GM12878 (cell line): ENCODE results near the gene ZBTB7B. TPM values are rescaled to one million over a fixed set of nuclear protein-coding genes. Genes with fewer than 3 reads are reported as not detected.

Source experiments
- ATF3 ChIP-seq: IDR thresholded peaks from 2 replicates; pipeline ENCODE4 v1.6.1; 2011; ENCODE audit warnings: low read depth, mild to moderate bottlenecking, low read length, moderate library complexity, borderline replicate concordance; ENCODE audit errors: extremely low read depth
- BCL3 ChIP-seq: IDR thresholded peaks from 2 replicates; pipeline ENCODE4 v1.6.1; 2011; ENCODE audit warnings: borderline replicate concordance, low read depth, mild to moderate bottlenecking, moderate library complexity, low read length; ENCODE audit not compliant: insufficient read depth, poor library complexity, severe bottlenecking
- BHLHE40 ChIP-seq, 2 experiments: fragments of 450-650 bp in 1 of 2; IDR thresholded peaks; 2 replicates each; pipeline ENCODE4 v1.6.1; 2011 to 2017; ENCODE audit warnings: low read depth in 2 of 2, borderline replicate concordance in 1 of 2, improper control_type of control experiment in 1 of 2, low read length in 1 of 2, mild to moderate bottlenecking in 1 of 2
- BMI1 ChIP-seq: fragments of 450-650 bp; IDR thresholded peaks from 2 replicates; pipeline ENCODE4 v1.6.1; 2016; ENCODE audit warnings: mild to moderate bottlenecking, moderate library complexity, borderline replicate concordance
- CEBPB ChIP-seq, 2 experiments: fragments of 150-350 bp in 1 of 2; IDR thresholded peaks; 2 replicates each; pipeline ENCODE4 v1.6.1; 2012 to 2014; ENCODE audit warnings: low read depth in 2 of 2, low read length in 2 of 2, borderline replicate concordance in 1 of 2, inconsistent platforms in 1 of 2
- CHD1 ChIP-seq: IDR thresholded peaks from 2 replicates; pipeline ENCODE4 v1.6.1; 2012; ENCODE audit warnings: low read depth, low read length, improper control_type of control experiment
- CHD2 ChIP-seq: IDR thresholded peaks from 2 replicates; pipeline ENCODE4 v1.6.1; 2011; ENCODE audit warnings: low read depth, low read length, improper control_type of control experiment, borderline replicate concordance
- DPF2 ChIP-seq: fragments of 450-650 bp; IDR thresholded peaks from 2 replicates; pipeline ENCODE4 v1.6.1; 2017; ENCODE audit warnings: mild to moderate bottlenecking
- E2F4 ChIP-seq: IDR thresholded peaks from 2 replicates; pipeline ENCODE4 v1.6.1; 2012; ENCODE audit warnings: low read depth, low read length, improper control_type of control experiment
- ETV6 ChIP-seq, 2 experiments: fragments of 450-650 bp in 1 of 2; IDR thresholded peaks in 1 of 2; conservative IDR thresholded peaks in 1 of 2; 2 replicates each; pipeline ENCODE4 v1.6.1; 2014; ENCODE audit warnings: antibody characterized with exemption in 1 of 2, borderline replicate concordance in 1 of 2, low read depth in 1 of 2, mild to moderate bottlenecking in 1 of 2, moderate library complexity in 1 of 2
- HDAC6 ChIP-seq: fragments of 200-600 bp; sonication (generic); IDR thresholded peaks from one replicate; pipeline ENCODE4 v1.8.0; 2017; ENCODE audit warnings: antibody characterized with exemption; ENCODE audit not compliant: unreplicated experiment
- IRF3 ChIP-seq: fragments of 450-650 bp; IDR thresholded peaks from 2 replicates; pipeline ENCODE4 v1.6.1; 2014; ENCODE audit warnings: mild to moderate bottlenecking
- NFXL1 ChIP-seq: fragments of 450-650 bp; IDR thresholded peaks from 2 replicates; pipeline ENCODE4 v1.6.1; 2017; ENCODE audit warnings: antibody characterized with exemption, mild to moderate bottlenecking, borderline replicate concordance
- NFYA ChIP-seq: IDR thresholded peaks from 2 replicates; pipeline ENCODE4 v1.6.1; 2011; ENCODE audit warnings: low read depth, mild to moderate bottlenecking, low read length, improper control_type of control experiment, borderline replicate concordance
- NRF1 ChIP-seq: conservative IDR thresholded peaks from 2 replicates; pipeline ENCODE4 v1.6.1; 2011; ENCODE audit warnings: mild to moderate bottlenecking, low read depth, low read length, improper control_type of control experiment
- PBX3 ChIP-seq: IDR thresholded peaks from 2 replicates; pipeline ENCODE4 v1.6.1; 2011; ENCODE audit warnings: mild to moderate bottlenecking, low read depth, low read length, moderate library complexity; ENCODE audit not compliant: insufficient replicate concordance
- PML ChIP-seq: IDR thresholded peaks from 2 replicates; pipeline ENCODE4 v1.6.1; 2012; ENCODE audit warnings: low read length, inconsistent platforms
- POLR2AphosphoS5 ChIP-seq: IDR thresholded peaks from 2 replicates; pipeline ENCODE4 v1.6.1; 2011; ENCODE audit warnings: mild to moderate bottlenecking, low read length, inconsistent platforms
- SUPT20H ChIP-seq: IDR thresholded peaks from 2 replicates; pipeline ENCODE4 v1.6.1; 2011; ENCODE audit warnings: low read depth, mild to moderate bottlenecking, low read length, moderate library complexity, borderline replicate concordance; ENCODE audit not compliant: control insufficient read depth
- ZNF274 ChIP-seq: IDR thresholded peaks from one replicate; pipeline ENCODE4 v1.8.0; 2011; ENCODE audit not compliant: insufficient read length, insufficient read depth
- polyA plus RNA-seq, 11 experiments: library from polyadenylated mRNA; depleted of rRNA in 4 of 11; unstranded in 6 of 11; stranded (reverse) in 5 of 11; fragments of >200 nt; fragmentation: Nextera tagmentation in 4 of 11; fragmentation: Illumina TruSeq in 1 of 11; extraction: Ambion mirVana in 4 of 11; extraction: Trizol in 1 of 11; gene quantifications; 1 replicate in 1 of 11; 2 replicates in 10 of 11; pipeline versions ENCODE4 v1.2.1 to v1.2.3, GENCODE V29; 2011 to 2016; ENCODE audit warnings: inconsistent platforms in 2 of 11, missing spikeins in 2 of 11, low read depth in 1 of 11
- total RNA-seq, 4 experiments: library from RNA; depleted of rRNA in 3 of 4; stranded (reverse); fragments of >200 nt in 3 of 4; fragmentation: Illumina TruSeq in 1 of 4; extraction: Trizol in 1 of 4; gene quantifications; 2 replicates each; pipeline versions ENCODE4 v1.2.1 to v1.2.3, GENCODE V29; 2013 to 2021

Gene ZBTB7B
- total and polyA plus RNA-seq, 10 of the 15 experiments (the other 5 are each of a cell fraction or from before 2014, with no cell fraction given) = 0.11 to 44.9 (median 11.3) TPM

GRCh38 chr1:154982897-154983648, 19.5 kb upstream of the ZBTB7B start, which contains the start of gene FLAD1 (continued):
- TF ChIP-seq ETV6 (conservative IDR thresholded peaks at IDR 0.05 in 1 of 2, IDR thresholded peaks at IDR 0.05 in 1 of 2; ENCODE audit: borderline replicate concordance in 1 of 2, low read depth in 1 of 2) (no peak), BCL3 (no peak), ATF3 (peak; percentile 45; the same call in 1 of the 2 replicates), NFXL1 (no peak), POLR2AphosphoS5 (peak; percentile 85), E2F4 (peak; percentile 88), CHD2 (peak; percentile 98), BHLHE40 (IDR thresholded peaks at IDR 0.05; ENCODE audit: borderline replicate concordance in 1 of 2, low read depth in 2 of 2, low read length in 1 of 2) (peak in 1 of 2 experiments; percentile 20; a peak in 1 of 4 replicates), SUPT20H (no peak), DPF2 (peak; percentile 100), NFYA (peak; percentile 99), IRF3 (peak; percentile 98), HDAC6 (no peak), PML (peak; percentile 82), NRF1 (no peak), PBX3 (peak; percentile 100), CHD1 (no peak), ZNF274 (no peak), BMI1 (no peak), CEBPB (IDR thresholded peaks at IDR 0.05; ENCODE audit: borderline replicate concordance in 1 of 2, low read depth in 2 of 2, low read length in 2 of 2) (no peak)
